CD4-positive, alpha-beta T cell treated with Interleukin-10 for 1 hour (primary cell): Measurements from ENCODE around the gene POLR3G.

Experiments used
- DNase-seq: peaks from one replicate; pipeline ENCODE4 v3.0.0-alpha.2; 2020

POLR3G gene, protein sequence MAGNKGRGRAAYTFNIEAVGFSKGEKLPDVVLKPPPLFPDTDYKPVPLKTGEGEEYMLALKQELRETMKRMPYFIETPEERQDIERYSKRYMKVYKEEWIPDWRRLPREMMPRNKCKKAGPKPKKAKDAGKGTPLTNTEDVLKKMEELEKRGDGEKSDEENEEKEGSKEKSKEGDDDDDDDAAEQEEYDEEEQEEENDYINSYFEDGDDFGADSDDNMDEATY

DNA sequence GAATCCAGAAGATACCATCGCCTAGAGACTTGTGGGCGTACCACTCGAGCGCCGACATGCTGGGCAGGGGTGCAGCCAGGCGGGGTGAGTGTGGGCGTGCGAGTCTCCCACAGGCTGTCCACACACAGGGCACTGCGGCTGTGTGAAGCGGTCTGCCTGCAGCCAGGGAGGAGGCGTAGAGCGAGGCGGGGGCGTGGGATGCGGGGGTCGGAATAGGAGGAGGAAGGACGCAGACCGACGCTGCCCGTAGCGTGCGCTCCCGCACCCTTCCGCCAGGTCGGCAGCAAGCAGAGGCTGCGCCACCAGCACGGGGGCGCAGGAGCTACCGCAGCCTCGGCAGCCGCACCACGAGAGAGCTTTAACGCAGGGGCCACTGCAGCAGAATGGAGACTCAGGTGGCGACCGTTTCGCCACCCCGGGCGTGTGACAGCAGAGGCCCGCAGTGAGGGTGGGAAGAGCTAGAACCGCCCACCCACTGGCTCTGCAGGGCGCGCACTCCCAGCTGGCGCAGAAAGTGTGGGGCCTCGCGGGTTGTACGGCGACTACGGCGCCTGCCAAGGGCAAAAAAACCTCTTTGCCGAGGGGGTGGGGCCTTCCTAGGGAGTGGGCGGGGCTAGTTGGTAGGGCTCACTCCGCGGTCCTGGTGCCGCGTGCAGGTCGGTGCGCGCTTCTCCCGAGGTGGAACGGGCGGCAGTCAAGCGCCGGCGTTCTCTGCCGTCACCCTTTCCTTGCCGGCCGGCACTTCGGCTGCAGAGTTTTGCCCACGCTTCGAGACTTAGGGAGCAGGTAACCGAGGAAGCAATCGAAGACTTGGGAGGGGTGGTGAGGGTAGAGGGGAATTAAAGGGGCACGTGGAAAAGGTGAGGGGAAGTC, at the start of gene POLR3G, which contains the start of gene MBLAC2:
Gene POLR3G, plus strand, starts transcription at position 630 of the 873 bp plus-strand sequence. CDS start 10,704 bp downstream, outside the sequence.
Gene MBLAC2, minus strand, starts transcription at position 537 of the 873 bp plus-strand sequence. Its CDS starts 479 bp downstream, at position 58.
- peak; percentile 94 for DNase-seq

DNA sequence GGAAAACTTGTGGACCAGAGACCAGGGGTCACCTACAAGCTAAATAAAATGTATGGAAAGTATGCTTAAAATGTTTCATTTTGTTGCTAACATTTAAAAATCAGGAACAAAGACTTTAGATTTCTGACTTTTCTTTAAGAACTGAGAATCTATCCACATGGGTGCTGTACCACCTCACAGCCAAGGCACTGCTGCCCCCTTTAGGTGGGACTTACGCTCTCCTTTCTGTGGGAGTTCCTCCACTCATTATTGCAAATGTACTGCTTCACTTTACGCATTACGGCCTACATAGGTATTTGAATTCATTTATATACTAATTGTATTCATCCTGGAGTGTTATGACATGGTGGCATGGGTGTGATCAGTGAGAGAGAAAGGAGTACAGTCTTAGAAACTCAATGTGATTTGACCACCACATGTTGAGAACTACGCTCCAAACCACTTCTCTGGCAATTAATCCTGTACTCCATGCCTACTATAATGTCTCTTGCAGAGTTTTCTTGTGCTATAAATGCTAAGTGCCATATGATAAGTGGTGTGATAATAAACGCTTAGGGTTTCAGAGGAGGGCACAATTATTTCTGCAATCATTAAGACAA, 40.4 kb upstream of the POLR3G start:
- DNase-seq = peak; percentile 50

DNA sequence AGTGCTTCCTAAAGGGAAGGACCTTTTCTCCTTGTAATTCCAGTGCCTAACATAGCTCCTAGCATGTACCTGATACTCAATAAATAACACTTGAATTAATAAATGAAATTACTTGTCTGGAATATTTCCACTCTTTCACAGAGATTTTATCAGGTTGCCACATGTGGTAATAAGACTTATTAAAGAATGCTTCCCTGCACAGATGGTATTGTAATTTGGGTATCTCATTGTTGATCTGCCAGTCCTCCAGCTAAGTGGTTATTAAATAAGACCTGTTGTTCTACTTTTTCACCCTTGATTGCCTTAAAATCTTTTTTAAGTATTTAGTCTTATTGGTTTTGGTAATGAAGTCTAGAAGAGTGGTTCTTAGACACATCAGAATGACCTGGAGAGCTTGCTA, 37.0 kb upstream of the POLR3G start:
- no peak for DNase-seq

DNA sequence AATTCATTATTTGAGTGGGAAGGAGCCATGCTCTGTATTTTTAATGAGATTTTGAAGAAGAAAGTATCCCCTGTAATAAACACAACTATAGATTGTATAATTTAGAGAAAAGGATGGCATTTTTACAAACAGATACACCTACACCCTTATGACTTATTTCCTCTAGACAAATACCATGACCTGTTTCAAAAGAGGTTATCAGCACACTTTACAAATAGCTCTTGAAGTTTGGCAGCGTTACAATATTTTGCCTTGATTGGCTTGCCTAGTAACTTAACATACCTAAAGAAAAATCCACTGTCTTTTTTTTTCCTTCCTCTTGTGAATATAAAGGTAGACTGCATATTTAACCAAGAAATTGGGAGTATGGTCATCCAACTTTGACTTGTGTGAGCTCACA, 36.6 kb upstream of the POLR3G start:
- DNase-seq = no peak

DNA sequence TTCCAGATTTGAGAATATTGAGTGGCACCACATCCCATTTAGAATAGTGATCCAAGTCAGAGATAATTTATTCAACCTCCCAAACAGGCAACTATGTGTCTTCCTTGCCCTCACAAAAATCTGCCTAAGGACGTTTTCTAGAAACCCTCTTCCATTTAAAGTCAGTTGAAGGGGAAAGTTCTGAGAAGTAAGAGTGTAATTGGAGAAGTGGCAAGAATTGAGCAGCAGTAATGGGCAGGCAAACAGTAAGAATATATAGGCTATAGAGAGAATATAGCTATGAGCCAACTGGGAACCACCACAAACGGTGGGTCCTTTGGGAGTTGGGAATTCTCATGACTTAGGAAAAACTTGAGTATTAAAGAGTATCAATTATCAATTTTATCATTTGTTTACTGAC, 34.0 kb upstream of the POLR3G start:
- DNase-seq = no peak

DNA sequence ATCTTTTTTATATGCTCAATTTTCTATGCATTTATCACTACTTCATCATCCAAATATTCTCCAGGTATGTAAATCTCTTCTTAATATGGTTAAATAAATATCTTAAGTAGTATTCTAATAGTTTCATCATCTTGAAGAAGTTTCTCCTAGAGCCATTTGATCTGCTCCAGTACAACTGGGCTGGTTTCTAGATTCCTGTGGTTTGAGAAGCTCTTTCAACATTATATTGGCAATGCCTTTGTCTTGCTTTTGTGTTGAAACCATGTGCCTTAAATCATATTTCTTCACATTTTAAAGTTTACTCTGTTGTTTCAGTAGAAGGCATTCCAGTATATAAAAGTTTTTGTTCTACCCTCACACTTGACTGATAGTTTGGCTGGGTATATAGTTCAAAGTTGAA, 27.7 kb upstream of the POLR3G start:
- no peak for DNase-seq

DNA sequence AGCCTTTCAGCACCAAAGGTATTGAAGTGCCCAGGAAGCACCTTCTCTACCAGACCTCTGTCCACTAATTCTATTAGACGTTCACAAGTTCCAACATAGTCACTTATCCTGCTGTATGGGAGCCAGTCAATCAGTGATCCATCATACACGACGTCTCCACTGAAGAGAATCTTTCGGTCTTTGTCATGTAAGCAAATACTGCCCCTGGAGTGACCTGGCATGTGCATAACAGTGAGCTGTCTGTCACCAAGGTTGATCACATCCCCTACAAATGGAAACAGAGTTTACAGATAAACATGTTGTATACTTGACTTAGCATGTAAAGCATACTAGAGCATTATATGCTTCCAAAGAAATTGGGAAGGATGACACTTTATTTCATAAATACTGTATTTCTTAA, 13.4 kb upstream of the POLR3G start:
- DNase-seq = no peak

DNA sequence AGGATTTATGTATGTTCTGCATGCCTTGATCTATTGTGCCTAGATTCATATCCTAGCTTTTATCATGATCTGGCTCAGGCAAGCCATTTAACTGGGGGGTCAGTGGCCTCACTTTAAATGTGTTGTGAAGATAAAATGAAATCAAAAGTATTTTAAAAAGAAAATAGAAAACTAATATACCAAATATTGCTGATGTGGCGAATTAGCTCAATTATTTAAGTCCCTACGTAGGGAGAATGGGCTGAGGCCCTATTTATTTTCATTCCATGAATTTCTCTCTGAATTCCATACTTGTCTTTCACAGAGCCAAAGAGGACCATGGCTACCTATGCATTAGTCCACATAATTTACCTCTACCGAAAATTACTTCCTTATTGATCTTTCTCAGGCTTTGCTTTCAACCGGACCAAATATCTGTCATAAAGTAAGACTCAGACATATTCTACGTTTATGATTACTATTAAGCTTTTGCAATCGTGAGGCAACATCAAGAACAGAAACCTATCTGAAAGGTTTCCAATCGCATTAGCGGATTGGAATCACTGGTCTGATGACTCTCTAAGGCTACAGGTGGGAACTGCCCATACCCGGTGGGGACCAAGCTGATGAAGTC, 1.8 kb upstream of the POLR3G start:
- DNase-seq = no peak

DNA sequence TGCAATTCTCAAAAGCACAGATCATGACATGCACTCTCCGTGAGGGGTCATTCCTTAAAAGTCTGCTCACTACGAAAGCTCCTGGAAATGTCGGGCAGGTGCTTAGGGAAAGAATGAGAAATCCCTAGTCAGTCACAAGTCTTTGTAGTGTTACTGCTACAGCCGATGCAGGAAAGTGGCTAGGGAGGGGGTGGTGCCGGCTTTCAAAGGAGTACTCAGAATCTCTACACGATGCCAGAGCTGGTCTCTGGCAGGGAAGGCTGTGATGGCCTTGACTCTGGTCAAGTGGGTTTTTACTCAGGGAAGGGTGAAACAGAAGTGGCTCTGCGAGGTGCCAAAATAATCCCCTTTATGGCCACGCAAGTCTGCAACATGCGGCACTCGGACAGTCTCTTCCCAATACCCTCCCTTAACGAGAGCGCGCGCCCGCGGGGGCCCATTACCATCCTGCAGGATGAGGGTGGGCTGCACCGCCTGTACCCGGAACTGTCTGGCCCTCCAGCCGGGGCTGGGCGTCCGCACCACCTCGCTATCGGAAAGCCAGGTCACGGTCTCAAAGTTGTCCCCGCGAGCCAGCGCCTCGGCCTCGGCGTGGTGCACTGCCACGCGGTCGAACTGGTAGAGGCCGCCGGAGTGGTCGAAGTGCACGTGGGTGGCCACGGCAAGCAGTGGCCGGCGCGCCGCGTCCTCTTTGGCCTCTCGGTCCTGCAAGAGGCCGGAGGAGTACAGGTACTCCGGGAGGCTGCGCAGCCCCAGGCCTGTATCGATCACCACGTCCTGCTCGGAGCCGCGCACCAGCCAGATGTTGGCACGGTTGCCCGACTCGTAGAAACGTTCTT, 1.0 kb upstream of the POLR3G start:
- peak; percentile 2 for DNase-seq

DNA sequence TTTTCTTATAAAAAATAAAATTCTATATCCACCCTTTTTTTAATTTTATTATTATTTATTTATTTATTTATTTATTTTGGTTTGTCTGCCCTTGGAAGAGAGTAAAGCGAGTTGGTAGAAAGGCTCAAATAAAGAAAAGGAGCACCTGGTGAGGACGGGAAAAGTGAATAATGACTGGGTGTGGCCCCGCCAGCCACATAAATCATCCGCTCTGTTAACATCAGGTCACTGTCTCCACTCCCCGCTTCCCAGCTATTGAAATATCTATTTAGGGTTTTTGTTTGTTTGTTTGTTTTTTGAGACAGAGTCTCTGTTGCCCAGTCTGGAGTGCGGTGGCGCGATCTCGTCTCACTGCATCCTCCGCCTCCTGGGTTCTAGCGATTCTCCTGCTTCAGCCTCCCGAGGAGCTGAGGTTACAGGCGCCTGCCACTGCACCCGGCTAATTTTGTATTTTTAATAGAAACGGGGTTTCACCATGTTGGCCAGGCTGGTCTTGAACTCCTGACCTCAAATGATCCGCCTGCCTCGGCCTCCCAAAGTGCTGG, 844 bp downstream of the POLR3G start:
- DNase-seq = no peak

DNA sequence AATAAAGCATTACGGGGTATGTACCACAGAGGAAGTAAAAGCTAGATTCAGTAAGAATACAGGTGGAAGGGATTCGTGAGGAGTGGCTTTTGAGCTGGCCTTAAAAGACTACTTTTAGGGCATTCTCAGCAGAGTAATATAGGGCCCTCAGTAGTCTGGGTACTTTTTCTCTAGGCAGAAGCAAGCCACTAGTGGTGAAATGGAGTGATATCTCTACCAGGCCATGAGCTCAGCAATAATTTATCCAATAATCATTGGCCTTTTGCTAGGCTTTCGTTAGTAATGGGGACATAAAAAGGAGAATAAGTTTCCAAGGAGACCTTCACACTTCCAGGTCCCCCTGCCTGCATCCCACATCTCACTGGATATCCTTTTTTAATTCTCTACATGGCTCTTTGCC, 1.7 kb downstream of the POLR3G start:
- no peak for DNase-seq

DNA sequence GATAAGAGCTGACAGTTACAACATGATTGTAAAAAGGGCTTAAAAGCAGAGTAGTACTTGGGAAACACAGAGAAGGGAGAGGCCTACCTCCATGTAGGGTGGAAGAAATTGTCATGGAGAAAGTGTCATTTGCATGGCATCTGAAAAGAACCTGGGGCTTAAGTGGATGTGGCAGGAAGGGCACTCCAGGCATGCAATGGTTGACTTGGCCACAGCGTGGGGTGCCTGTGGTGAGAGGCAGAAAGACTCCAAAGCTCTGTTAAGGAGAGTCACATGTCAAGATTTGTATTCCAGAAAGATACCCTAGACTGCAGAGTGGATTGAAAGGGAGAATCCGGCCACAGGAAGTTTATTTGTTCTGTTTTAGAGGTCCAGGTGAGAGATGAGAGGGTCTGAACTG, 2.4 kb downstream of the POLR3G start:
- DNase-seq = no peak

DNA sequence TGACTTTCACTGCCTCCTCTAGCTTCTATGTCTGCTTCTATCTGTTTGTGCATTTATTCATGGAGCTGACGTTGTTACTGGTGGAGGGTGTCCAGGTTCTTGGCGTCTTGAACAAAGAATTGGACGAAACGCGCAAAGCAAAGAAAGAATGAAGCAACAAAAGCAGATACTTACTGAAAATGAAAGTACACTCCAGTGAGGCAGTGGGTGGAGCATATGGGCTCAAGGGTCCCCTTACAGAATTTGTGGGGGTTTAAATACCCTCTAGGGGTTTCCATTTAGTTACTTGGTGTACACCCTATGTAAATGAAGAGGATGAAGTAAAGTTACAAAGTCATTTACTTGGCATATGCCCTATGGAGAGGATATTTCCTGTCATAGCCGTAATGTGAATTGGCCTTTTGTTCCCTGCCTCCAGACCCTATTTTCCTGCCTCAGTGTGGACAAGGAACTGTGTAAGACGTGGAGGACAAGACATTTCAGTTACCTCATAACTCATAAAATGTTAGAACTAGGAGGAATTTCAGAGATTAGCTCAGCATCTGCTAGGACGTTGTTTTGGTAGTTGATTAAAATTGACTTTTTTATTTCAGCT, 3.1 kb downstream of the POLR3G start:
- no peak for DNase-seq

DNA sequence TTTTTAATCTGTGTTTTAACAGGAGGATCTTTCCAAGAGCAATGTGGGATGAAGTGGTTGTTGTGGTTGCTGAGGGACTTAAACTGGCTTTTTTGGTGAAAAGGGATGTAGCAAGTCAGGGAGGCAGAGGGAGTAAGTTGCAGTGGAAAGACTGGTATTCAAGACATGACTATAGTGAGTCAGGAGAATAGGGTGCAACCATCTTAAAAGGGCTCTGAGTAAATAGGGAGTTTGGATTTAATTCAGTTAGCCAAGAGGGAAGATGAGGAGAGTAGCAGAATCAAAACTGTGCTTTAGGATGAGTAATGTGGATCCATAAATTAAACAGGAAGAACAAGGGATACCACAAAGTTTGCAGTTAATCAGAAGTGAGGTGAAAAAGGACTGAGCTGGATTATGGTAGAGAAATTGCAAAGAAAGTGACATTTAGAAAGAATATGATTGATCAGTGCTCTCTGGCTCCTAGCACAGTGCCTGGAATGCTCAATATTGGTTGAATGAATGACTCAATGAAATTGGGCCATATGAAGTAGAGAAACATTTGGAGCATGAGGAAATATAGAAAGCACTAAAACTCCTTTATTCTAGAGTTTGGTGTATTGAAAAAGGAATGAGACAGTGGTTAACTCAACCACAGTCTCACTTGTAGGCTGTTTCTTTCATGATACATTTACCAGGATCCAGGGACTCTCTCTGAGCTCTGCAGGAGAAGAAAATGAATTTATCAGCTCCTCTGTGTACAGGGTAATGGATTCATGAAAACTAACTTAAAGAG, 5.1 kb downstream of the POLR3G start:
- no peak for DNase-seq

DNA sequence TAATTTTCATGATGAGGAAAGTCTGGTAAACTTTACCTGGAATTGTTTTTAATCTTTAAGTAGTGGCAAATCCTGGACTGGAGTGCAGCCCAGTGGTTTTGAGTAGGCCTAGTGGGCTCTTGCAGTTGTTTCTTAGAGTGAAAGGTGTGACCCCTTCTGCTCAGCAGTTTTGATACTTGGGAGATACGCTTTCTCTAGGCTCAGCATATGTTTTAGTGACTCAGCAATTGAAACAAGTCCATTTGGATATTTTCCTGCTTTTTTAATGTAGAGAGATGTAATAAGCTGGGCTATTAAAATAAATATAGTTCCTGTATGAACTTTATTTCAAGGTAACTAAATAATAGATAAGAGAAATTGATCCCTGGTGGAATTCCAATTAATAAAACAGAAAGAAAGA, 6.0 kb downstream of the POLR3G start:
- DNase-seq = no peak

DNA sequence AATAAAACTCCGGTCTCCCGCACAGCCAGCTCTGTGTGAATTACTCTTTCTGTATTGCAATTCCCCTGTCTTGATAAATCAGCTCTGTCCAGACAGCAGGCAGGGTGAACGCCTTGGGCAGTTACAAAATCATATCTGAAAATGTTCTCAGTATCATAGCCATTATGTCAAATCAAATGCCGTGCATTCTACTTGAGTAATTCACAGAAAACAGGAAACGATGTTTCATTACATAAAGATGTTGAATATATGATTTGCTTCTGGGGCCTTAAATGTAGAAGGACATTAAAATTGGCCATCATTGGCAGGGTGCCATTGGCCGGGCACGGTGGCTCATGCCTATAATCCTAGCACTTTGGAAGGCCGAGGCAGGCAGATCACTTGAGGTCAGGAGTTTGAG, 8.5 kb downstream of the POLR3G start:
- no peak for DNase-seq

DNA sequence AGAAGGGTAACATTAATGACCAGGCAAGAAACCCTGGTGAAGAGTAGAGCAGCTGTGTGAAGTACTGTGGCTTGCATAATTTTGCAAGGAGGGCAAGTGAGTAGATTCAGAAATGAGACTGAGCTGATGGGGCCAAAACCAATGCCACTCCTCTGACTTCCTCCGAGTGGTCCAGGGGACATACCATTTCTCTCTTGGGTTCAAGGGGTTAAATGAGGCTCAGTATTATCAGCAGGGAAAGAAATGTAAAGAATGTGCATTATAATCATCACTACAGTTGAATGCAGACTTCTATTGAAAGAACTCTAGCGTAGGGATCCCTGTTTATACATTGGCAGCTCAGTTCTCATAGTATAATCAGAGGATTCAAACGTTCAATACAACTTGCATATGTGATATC, 9.9 kb downstream of the POLR3G start:
- DNase-seq = no peak

DNA sequence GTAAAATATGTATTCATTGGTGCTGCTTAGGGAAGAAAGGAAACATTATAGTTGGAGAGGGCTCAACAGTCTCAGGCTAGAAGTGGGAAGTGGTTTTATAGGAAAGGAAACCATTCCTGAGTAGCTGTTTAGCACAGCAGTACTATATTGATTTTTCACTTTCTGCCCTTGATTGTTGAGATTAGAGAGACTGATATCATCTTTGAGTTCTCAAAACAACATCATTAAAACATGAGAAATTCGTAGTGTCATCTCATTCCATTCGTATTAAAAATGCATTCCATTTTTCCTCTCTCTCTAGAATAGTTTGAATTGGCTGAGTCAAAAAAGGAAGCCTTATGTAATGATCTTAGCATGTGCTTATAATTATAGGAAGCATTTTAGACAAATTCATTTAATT, 14.1 kb downstream of the POLR3G start:
- DNase-seq = no peak

DNA sequence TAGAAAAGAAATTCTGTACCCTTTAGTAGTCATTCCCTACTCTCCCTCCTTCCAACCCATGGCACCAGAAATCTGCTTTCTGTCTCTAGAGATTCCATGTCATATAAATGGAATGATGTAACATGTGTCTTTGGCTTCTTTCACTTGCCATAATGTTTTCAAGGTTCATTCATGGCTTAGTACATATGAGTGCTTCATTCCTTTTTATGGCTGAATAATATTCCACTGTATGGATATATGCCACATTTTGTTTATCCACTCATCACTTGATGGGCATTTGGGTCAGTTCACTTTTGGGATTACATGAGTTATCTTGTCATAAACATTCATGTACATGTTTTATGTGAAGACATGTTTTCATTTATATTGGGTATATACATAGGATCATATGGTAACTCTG, 19.4 kb downstream of the POLR3G start:
- DNase-seq = no peak

DNA sequence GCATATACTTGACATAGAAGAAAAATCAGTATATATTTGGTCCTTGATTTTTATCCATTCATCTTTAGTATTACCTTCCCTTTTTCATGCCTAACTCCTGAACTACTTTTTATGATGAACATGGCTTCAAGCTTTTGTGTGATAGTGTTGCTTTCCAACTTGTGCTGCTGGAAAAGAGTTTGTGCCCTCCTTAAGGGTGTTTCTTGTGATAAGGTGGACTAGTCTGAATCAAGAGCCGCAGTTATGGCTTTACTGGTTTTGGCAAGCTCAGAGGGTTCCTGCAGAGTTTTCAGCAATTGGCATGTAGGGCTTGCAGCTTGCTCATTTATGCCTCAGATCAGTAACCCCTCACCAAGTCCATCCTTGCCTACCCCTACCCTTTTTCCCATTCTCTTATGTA, 20.5 kb downstream of the POLR3G start:
- no peak for DNase-seq

DNA sequence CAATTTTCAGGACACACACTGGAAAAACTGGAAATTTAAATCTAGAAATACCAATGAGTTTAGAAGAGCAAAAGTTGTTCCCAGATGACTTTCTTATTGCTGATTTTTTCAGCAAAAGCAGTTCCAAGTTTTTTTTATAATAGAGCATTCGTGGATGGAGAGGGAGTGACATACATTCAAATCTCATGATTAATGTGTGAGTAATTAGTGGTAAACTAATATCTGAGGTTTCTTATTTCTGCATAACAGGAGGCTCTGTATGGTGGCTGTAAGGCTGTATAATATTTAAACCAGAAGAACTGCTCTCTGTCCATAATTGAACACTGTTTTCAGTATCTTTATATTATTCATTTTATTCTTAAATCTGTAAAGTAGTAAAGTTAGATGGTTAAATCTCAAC, 28.9 kb downstream of the POLR3G start:
- no peak for DNase-seq
